RWPE1 (cell line): ENCODE measurements around the gene UTF1.

Experiments
- CTCF ChIA-PET: fragments of 350-600 bp; sonication (Branson Sonifier 250); formaldehyde crosslinking; extraction: SDS; loops from one replicate; lab custom pipeline; 2021; lab: Yijun Ruan, JAX
- POLR2A ChIA-PET: fragments of 400-600 bp; formaldehyde crosslinking; extraction: SDS; loops from one replicate; lab custom pipeline; 2020; ENCODE audit warnings: antibody characterized with exemption; ENCODE audit not compliant: low non-redundant PET; lab: Yijun Ruan, JAX
- DNase-seq: peaks from one replicate; pipeline ENCODE4 v3.0.0; 2012; ENCODE audit warnings: low spot score
- H3K27ac ChIP-seq: fragments of 450-650 bp; 2 replicates; pipeline ENCODE4 v1.5.1; 2017
- CTCF ChIP-seq: fragments of 450-650 bp; conservative IDR thresholded peaks from 2 replicates; pipeline ENCODE4 v1.5.1; 2017; ENCODE audit warnings: low read depth, mild to moderate bottlenecking

Gene UTF1

DNA sequence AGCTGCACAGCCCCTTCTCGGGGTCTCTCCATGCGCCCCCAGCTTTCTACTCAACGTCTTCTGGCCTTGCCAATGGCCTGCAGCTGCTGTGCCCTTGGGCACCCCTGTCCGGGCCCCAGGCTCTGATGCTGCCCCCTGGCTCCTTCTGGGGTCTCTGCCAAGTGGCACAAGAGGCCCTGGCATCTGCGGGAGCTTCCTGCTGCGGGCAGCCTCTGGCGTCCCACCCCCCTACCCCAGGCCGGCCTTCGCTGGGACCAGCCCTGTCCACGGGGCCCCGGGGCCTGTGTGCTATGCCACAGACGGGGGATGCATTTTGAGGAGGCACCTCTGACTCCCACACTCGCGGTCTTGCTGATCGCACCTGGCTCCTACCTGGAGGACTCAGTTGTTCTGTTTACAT, 10.0 kb downstream of the UTF1 start:
- CTCF ChIA-PET, result interaction anchor here (0.6 kb wide), 2 partner anchors 25 to 600 kb away, joined by 3 to 4 read pairs; no protein-coding TSS in a partner anchor
- POLR2A ChIA-PET, result no interaction called here
- H3K27ac ChIP-seq, result no peak overlapping the region
- DNase-seq, result no peak
- no peak for TF ChIP-seq CTCF

DNA sequence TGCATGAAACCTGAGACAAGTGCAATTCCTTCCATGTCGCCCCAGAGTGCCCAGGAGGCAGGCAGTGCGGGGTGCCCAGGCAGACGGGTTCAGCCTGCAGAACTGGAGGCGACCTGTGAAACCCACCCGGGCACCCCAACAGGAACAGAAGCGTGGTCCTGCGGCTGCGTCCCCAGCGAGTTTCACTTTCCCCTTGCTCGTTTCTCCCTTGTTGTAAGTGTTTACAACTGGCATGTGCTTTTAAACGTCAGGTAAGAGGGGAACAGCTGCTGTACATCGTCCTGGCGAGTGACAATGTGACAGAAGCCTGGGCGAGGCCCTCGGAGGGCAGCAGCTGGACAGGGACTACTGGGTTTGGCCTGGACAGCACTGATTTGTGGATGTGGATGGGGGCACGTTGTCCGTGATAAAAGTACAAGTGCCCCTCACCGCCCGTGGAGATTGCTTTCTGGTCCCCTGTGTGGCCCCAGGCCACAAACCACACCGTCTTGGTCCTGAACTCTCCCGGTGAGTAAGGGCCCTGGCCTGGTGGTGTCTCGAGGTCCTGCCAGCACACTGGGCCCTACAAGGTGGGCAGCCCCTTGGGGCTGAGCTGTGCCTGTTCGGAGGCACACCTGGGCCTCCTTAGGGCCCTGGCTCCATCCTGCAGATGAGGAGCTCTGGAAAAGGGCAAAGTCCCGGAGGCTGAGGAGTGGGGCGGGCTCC, 11.6 kb downstream of the UTF1 start:
- no peak for TF ChIP-seq CTCF
- no peak overlapping the region for H3K27ac ChIP-seq
- ChIA-PET POLR2A (interaction anchor here (0.6 kb wide), 1 partner anchor 293 kb away, joined by 4 read pairs; no protein-coding TSS in a partner anchor), CTCF (interaction anchor here (1.3 kb wide), 1 partner anchor 98 kb away, joined by 3 read pairs; no protein-coding TSS in a partner anchor)
- DNase-seq, result no peak

- H3K27ac ChIP-seq, result no peak overlapping the region
- CTCF ChIA-PET, result interaction anchor here (0.6 to 1.3 kb wide), 3 partner anchors 82 to 337 kb away, joined by 3 read pairs; no protein-coding TSS in a partner anchor
- no peak for DNase-seq
- POLR2A ChIA-PET, result no interaction called here
- no peak for TF ChIP-seq CTCF
Observed at GRCh38 chr10:133242611-133243356, 12.8 kb downstream of the UTF1 start.

- ChIA-PET POLR2A (no interaction called here), CTCF (no interaction called here)
- DNase-seq, result no peak
- TF ChIP-seq CTCF, result no peak
- no peak overlapping the region for H3K27ac ChIP-seq
Observed at GRCh38 chr10:133243593-133243992, 13.6 kb downstream of the UTF1 start.

GRCh38 chr10:133245439-133246235, 15.6 kb downstream of the UTF1 start:
- ChIA-PET POLR2A (interaction anchor here (0.7 kb wide), 1 partner anchor 13 kb away, joined by 3 read pairs; no protein-coding TSS in a partner anchor), CTCF (no interaction called here)
- no peak for DNase-seq
- H3K27ac ChIP-seq, result no peak overlapping the region
- TF ChIP-seq CTCF, result no peak

GRCh38 chr10:133246236-133246626, 16.2 kb downstream of the UTF1 start:
- H3K27ac ChIP-seq, result no peak overlapping the region

More at GRCh38 chr10:133246236-133246626, 16.2 kb downstream of the UTF1 start:
- DNase-seq, result no peak
- ChIA-PET POLR2A (interaction anchor here (0.7 kb wide), 1 partner anchor 33 kb away, joined by 5 read pairs; no protein-coding TSS in a partner anchor), CTCF (interaction anchor here (0.6 to 1.4 kb wide), 9 partner anchors 8 to 100 kb away, joined by 3 to 8 read pairs (median 5); partner anchors contain the start of gene ADAM8)
- no peak for TF ChIP-seq CTCF
